HG03460 (cell line): ENCODE data around the gene CHGA.

Source experiments
- ATAC-seq: cut with Tn5 transposase; IDR thresholded peaks from one replicate; pipeline ENCODE4 v1.9.1; 2021; ENCODE audit not compliant: unreplicated experiment

The CHGA gene

GRCh38 chr14:92902726-92903125 is 20.2 kb upstream of the CHGA start:
- no peak for ATAC-seq

GRCh38 chr14:92903359-92903758 is 19.6 kb upstream of the CHGA start:
- ATAC-seq = no peak

GRCh38 chr14:92905667-92906066 is 17.3 kb upstream of the CHGA start:
- ATAC-seq = no peak

GRCh38 chr14:92906420-92906819 is 16.5 kb upstream of the CHGA start:
- ATAC-seq = no peak

GRCh38 chr14:92906823-92907222 is 16.1 kb upstream of the CHGA start:
- ATAC-seq = no peak

- ATAC-seq = no peak
These were observed 15.5 kb upstream of the CHGA start for GRCh38 chr14:92907316-92907911.

GRCh38 chr14:92914087-92914656 is 8.8 kb upstream of the CHGA start:
- no peak for ATAC-seq

GRCh38 chr14:92916201-92916600 is 6.7 kb upstream of the CHGA start:
- ATAC-seq = no peak

- no peak for ATAC-seq
These were observed 5.7 kb upstream of the CHGA start for GRCh38 chr14:92917041-92917940.

- ATAC-seq = no peak
These were observed 5.0 kb upstream of the CHGA start for GRCh38 chr14:92917956-92918355.

- ATAC-seq = no peak
These were observed 2.9 kb upstream of the CHGA start for GRCh38 chr14:92920001-92920400.

- ATAC-seq = no peak
These were observed 705 bp upstream of the CHGA start for GRCh38 chr14:92922155-92922735.

GRCh38 chr14:92923744-92924103 is 774 bp downstream of the CHGA start:
- ATAC-seq = no peak

- ATAC-seq = no peak
These were observed 1.3 kb downstream of the CHGA start for GRCh38 chr14:92924247-92924646.

GRCh38 chr14:92925446-92925845 is 2.5 kb downstream of the CHGA start:
- no peak for ATAC-seq

GRCh38 chr14:92926180-92926845 is 3.4 kb downstream of the CHGA start:
- ATAC-seq = no peak

GRCh38 chr14:92926931-92927330 is 4.0 kb downstream of the CHGA start:
- no peak for ATAC-seq

GRCh38 chr14:92927349-92928257 is 4.7 kb downstream of the CHGA start:
- ATAC-seq = no peak

- no peak for ATAC-seq
These were observed 5.3 kb downstream of the CHGA start for GRCh38 chr14:92928258-92928629.

GRCh38 chr14:92928961-92929688 is 6.2 kb downstream of the CHGA start:
- no peak for ATAC-seq
